A673 (cell line): ENCODE results near the gene SLC2A9. TPM values are rescaled to one million over a fixed set of nuclear protein-coding genes. Genes with fewer than 3 reads are reported as not detected.

Experiments
- BruUV-seq: library from RNA; stranded (reverse); fragments of 400-500 nt; replicated peaks from 2 replicates; lab custom pipeline; 2021; lab: Mats Ljungman, UMichigan
- CTCF ChIA-PET: fragments of 300-600 bp; sonication (Branson Sonifier 250); formaldehyde crosslinking; loops from one replicate; lab custom pipeline; 2022; ENCODE audit warnings: antibody characterized with exemption; lab: Charles Lee
- POLR2A ChIA-PET: fragments of 300-600 bp; sonication (Branson Sonifier 250); formaldehyde crosslinking; loops from one replicate; lab custom pipeline; 2022; ENCODE audit warnings: antibody characterized with exemption; ENCODE audit not compliant: low non-redundant PET; lab: Charles Lee
- DNase-seq: peaks from one replicate; pipeline ENCODE4 v3.0.0-alpha.2; 2015; ENCODE audit warnings: low spot score
- H3K27ac ChIP-seq: fragments of 200-600 bp; sonication (generic); 2 replicates; pipeline ENCODE4 v1.5.1; 2016; ENCODE audit warnings: mixed run types, low read depth, mild to moderate bottlenecking, mixed read lengths, antibody characterized with exemption, low read length; ENCODE audit not compliant: poor library complexity, severe bottlenecking
- H3K27me3 ChIP-seq: fragments of 200-600 bp; sonication (generic); replicated peaks from 2 replicates; pipeline ENCODE4 v1.6.1; 2017; ENCODE audit warnings: mixed run types, low read depth, mild to moderate bottlenecking, mixed read lengths, antibody characterized with exemption, low read length; ENCODE audit not compliant: insufficient read depth, poor library complexity
- H3K36me3 ChIP-seq: fragments of 200-600 bp; sonication (generic); 2 replicates; pipeline ENCODE4 v1.6.1; 2016; ENCODE audit warnings: mixed run types, mild to moderate bottlenecking, mixed read lengths, antibody characterized with exemption, low read length; ENCODE audit not compliant: insufficient read depth, poor library complexity, severe bottlenecking
- H3K4me1 ChIP-seq: fragments of 200-600 bp; sonication (generic); 2 replicates; pipeline ENCODE4 v1.6.1; 2017; ENCODE audit warnings: mixed run types, mild to moderate bottlenecking, mixed read lengths, antibody characterized with exemption, low read length; ENCODE audit not compliant: insufficient read depth, poor library complexity, severe bottlenecking
- H3K4me3 ChIP-seq: fragments of 200-600 bp; sonication (generic); 2 replicates; pipeline ENCODE4 v1.5.1; 2016; ENCODE audit warnings: low read depth, mixed run types, mild to moderate bottlenecking, mixed read lengths, low read length; ENCODE audit not compliant: poor library complexity, severe bottlenecking
- H3K9me3 ChIP-seq: fragments of 200-600 bp; sonication (generic); 2 replicates; pipeline ENCODE4 v1.6.1; 2016; ENCODE audit warnings: mixed run types, low read depth, mild to moderate bottlenecking, mixed read lengths, antibody characterized with exemption, low read length; ENCODE audit not compliant: poor library complexity, severe bottlenecking
- CTCF ChIP-seq: fragments of 300-800, 200-600 bp; sonication (generic); conservative IDR thresholded peaks from 2 replicates; pipeline ENCODE4 v1.5.1; 2017; ENCODE audit warnings: low read depth, mild to moderate bottlenecking, antibody characterized with exemption, low read length, moderate library complexity, mixed read lengths
- EZH2 ChIP-seq: fragments of 200-600 bp; sonication (generic); IDR thresholded peaks from 2 replicates; pipeline ENCODE4 v1.6.1; 2017; ENCODE audit warnings: borderline replicate concordance, low read depth, mild to moderate bottlenecking, mixed read lengths, antibody characterized with exemption, low read length; ENCODE audit not compliant: poor library complexity, severe bottlenecking
- intact Hi-C: fragments of 100-400 bp; cut with micrococcal nuclease; formaldehyde crosslinking; loops from one replicate; pipeline ENCODE4 v1.10.0; 2022; ENCODE audit not compliant: unreplicated experiment
- total RNA-seq: library from RNA; stranded (reverse); gene quantifications from 2 replicates; pipeline ENCODE4 v1.2.3, GENCODE V29; 2021

Gene SLC2A9
- total RNA-seq, 1 experiment from 2014 or later = not detected

GRCh38 chr4:9811806-9812205 lies 209.5 kb downstream of the SLC2A9 start:
- TF ChIP-seq EZH2 (no peak), CTCF (no peak)
- intact Hi-C loops = no loop called here

GRCh38 chr4:9808077-9808476 lies 213.2 kb downstream of the SLC2A9 start:
- POLR2A ChIA-PET = no interaction called here
- Histone ChIP-seq H3K27ac (no peak overlapping the region), H3K9me3 (no peaks in the 10 kb centered on the region), H3K36me3 (no peaks in the 10 kb centered on the region), H3K4me1 (peaks cover 4% of the 10 kb centered on the region), H3K27me3 (peaks cover 3% of the 10 kb centered on the region), H3K4me3 (no peak overlapping the region)
- BruUV-seq = no TSS peak
- TF ChIP-seq EZH2 = no peak
- TF ChIP-seq CTCF = no peak
- CTCF ChIA-PET = no interaction called here
- intact Hi-C loops = no loop called here
- DNase-seq = no peak

More at GRCh38 chr4:9811806-9812205, 209.5 kb downstream of the SLC2A9 start:
- no TSS peak for BruUV-seq
- H3K27me3 ChIP-seq = no peaks in the 10 kb centered on the region
- no peak overlapping the region for H3K4me3 ChIP-seq
- H3K36me3 ChIP-seq = no peaks in the 10 kb centered on the region
- no peak for DNase-seq
- H3K9me3 ChIP-seq = no peaks in the 10 kb centered on the region
- no peak overlapping the region for H3K27ac ChIP-seq
- CTCF ChIA-PET = no interaction called here
- H3K4me1 ChIP-seq = peaks cover 4% of the 10 kb centered on the region
- POLR2A ChIA-PET = no interaction called here

GRCh38 chr4:9804918-9805317 lies 216.4 kb downstream of the SLC2A9 start:
- ChIA-PET POLR2A (no interaction called here), CTCF (no interaction called here)
- H3K4me3 ChIP-seq = no peak overlapping the region
- TF ChIP-seq CTCF (no peak), EZH2 (no peak)
- H3K27me3 ChIP-seq = peaks cover 3% of the 10 kb centered on the region
- H3K36me3 ChIP-seq = no peaks in the 10 kb centered on the region
- intact Hi-C loops = no loop called here
- no peak for DNase-seq
- H3K27ac ChIP-seq = no peak overlapping the region
- no peaks in the 10 kb centered on the region for H3K9me3 ChIP-seq
- no peaks in the 10 kb centered on the region for H3K4me1 ChIP-seq
- no TSS peak for BruUV-seq
